Right lobe of liver (tissue), 6 donors: ENCODE data around the gene RCE1. TPM values are rescaled to one million over a fixed set of nuclear protein-coding genes. Genes with fewer than 3 reads are reported as not detected.

Experiments used
- ATAC-seq, 4 donors: fragments of 200-7000 bp; cut with Tn5 transposase; one replicate each; pipeline ENCODE4 v1.9.1; 2020; ENCODE audit warnings: mild to moderate bottlenecking in 4 of 4, moderate library complexity in 4 of 4
- DNase-seq, 3 donors: peaks; one replicate each; pipeline ENCODE4 v3.0.0-alpha.2; 2020
- H3K27ac ChIP-seq, 3 donors: fragments of 200-600 bp; one replicate each; pipeline ENCODE4 v1.8.0; 2022
- H3K27me3 ChIP-seq, 2 donors: fragments of 200-600 bp; one replicate each; pipeline ENCODE4 v1.8.0; 2022
- H3K36me3 ChIP-seq, 4 donors: fragments of 200-600 bp; sonication (generic) in 1 of 4; one replicate each; pipeline versions ENCODE4 v1.5.1 to v1.8.0; 2017 to 2022; ENCODE audit warnings: control low read depth in 1 of 4
- H3K4me1 ChIP-seq, 4 donors: fragments of 200-600 bp; sonication (generic) in 1 of 4; one replicate each; pipeline versions ENCODE4 v1.5.1 to v1.8.0; 2017 to 2022; ENCODE audit warnings: control low read depth in 1 of 4
- H3K4me3 ChIP-seq, 3 donors: fragments of 200-600 bp; one replicate each; pipeline ENCODE4 v1.8.0; 2022
- H3K9me3 ChIP-seq, 4 donors: fragments of 200-600 bp; sonication (generic) in 1 of 4; one replicate each; pipeline versions ENCODE4 v1.5.1 to v1.8.0; 2017 to 2022; ENCODE audit warnings: control low read depth in 1 of 4
- CTCF ChIP-seq, 4 donors: fragments of 200-600 bp in 3 of 4; fragments of 450-650 bp in 1 of 4; IDR thresholded peaks; one replicate each; pipeline versions ENCODE4 v1.5.1 to v1.8.0; 2016 to 2022; ENCODE audit warnings: antibody characterized with exemption in 4 of 4, mild to moderate bottlenecking in 2 of 4
- POLR2A ChIP-seq: fragments of 450-650 bp; IDR thresholded peaks from one replicate; pipeline ENCODE4 v1.6.1; 2017; ENCODE audit warnings: antibody characterized with exemption, mild to moderate bottlenecking
- WGBS: methylation state at CpG from one replicate; pipeline ENCODE4 v1.1.6; 2018; ENCODE audit warnings: low coverage, low lambda C conversion rate; ENCODE audit not compliant: insufficient coverage; ENCODE audit errors: missing lambda C conversion rate; 5-methylcytosine and 5-hydroxymethylcytosine counted together
- intact Hi-C, 2 donors: fragments of 100-400 bp; cut with DNase I; formaldehyde crosslinking; loops; one replicate each; pipeline versions ENCODE4 v1.11.2 to v1.14.1; 2022
- total RNA-seq, 6 experiments: library from RNA; depleted of rRNA in 2 of 6; stranded (reverse); fragments of >200 nt in 2 of 6; fragmentation: NEBNext Ultra II Directional in 3 of 6; extraction: Animal tissue kit (Norgen Biotek cat#: 25700) in 3 of 6; gene quantifications; one replicate each; pipeline versions ENCODE4 v1.1.0 to v1.2.4, GENCODE V29; 2016 to 2023
- donor health status: DM: no; HTN: yes; CAD: no.
- donor health status: DM: no; HTN: no; CAD: no.
- donor health status: DM: no; HTN: no; CAD: no.
- donor health status: DM: no; HTN: yes; CAD: no.
- donor health status: DM: no; HTN: yes; CAD: no.

Gene RCE1
- total RNA-seq, 6 experiments from 2014 or later: 3.1 to 7.7 (median 4.5) TPM

- Histone ChIP-seq H3K27me3 (no peaks in the 10 kb centered on the region), H3K27ac (no peak overlapping the region), H3K9me3 (no peaks in the 10 kb centered on the region), H3K4me1 (peaks cover 0 to 9% (median 0%) of the 10 kb centered on the region in 4 donors), H3K4me3 (no peak overlapping the region), H3K36me3 (peaks cover 0 to 28% (median 8%) of the 10 kb centered on the region in 4 donors)
- DNase-seq (peak in 1 of 3 donors; percentile 41), ATAC-seq (no peak)
- no CpG with 5 or more reads among the region's 19 CpGs for WGBS
- no peak for TF ChIP-seq CTCF (IDR thresholded peaks at IDR 0.05)
- no peak for TF ChIP-seq POLR2A
- intact Hi-C loops: loop anchor here in 1 of 2 donors (10.0 kb wide), 1 partner anchor 87 kb away; no protein-coding TSS in a partner anchor
Measured at GRCh38 chr11:66857927-66858185, 14.6 kb downstream of the RCE1 start.

- WGBS: 20% methylated on average over 1 of the region's 62 CpGs
- TF ChIP-seq POLR2A (no peak), CTCF (IDR thresholded peaks at IDR 0.05) (no peak)
- ATAC-seq (peak in 2 of 4 donors; percentile 2), DNase-seq (peak in 2 of 3 donors; percentile 31 to 62)
- Histone ChIP-seq H3K4me3 (no peak overlapping the region), H3K27ac (no peak overlapping the region), H3K27me3 (no peaks in the 10 kb centered on the region), H3K9me3 (no peaks in the 10 kb centered on the region), H3K4me1 (peaks cover 0 to 9% (median 0%) of the 10 kb centered on the region in 4 donors), H3K36me3 (peaks cover 0 to 33% (median 10%) of the 10 kb centered on the region in 4 donors)
- intact Hi-C loops: loop anchor here in 1 of 2 donors (10.0 kb wide), 1 partner anchor 86 kb away; no protein-coding TSS in a partner anchor
Measured at GRCh38 chr11:66858186-66858938, 15.1 kb downstream of the RCE1 start.

- H3K27me3 ChIP-seq: no peaks in the 10 kb centered on the region
- TF ChIP-seq POLR2A (no peak), CTCF (IDR thresholded peaks at IDR 0.05) (no peak)
- peaks cover 0 to 40% (median 14%) of the 10 kb centered on the region in 4 donors for H3K36me3 ChIP-seq
- H3K27ac ChIP-seq: no peak overlapping the region
- intact Hi-C loops: loop anchor here in 1 of 2 donors (10.0 kb wide), 1 partner anchor 86 kb away; no protein-coding TSS in a partner anchor
- H3K4me3 ChIP-seq: no peak overlapping the region
- DNase-seq: peak in 2 of 3 donors; percentile 23 to 57
- H3K4me1 ChIP-seq: peaks cover 0 to 9% (median 0%) of the 10 kb centered on the region in 4 donors
- WGBS: 87% methylated on average over 9 of the region's 29 CpGs
- ATAC-seq: no peak
- no peaks in the 10 kb centered on the region for H3K9me3 ChIP-seq
Measured at GRCh38 chr11:66858939-66859685, 15.9 kb downstream of the RCE1 start.

GRCh38 chr11:66859686-66860448 is 16.6 kb downstream of the RCE1 start:
- WGBS: 83% methylated on average over 12 of the region's 41 CpGs
- intact Hi-C loops: loop anchor here in 1 of 2 donors (10.0 kb wide), 1 partner anchor 85 kb away; no protein-coding TSS in a partner anchor
- Histone ChIP-seq H3K4me3 (no peak overlapping the region), H3K9me3 (no peaks in the 10 kb centered on the region), H3K27ac (no peak overlapping the region), H3K4me1 (peaks cover 0 to 9% (median 0%) of the 10 kb centered on the region in 4 donors), H3K27me3 (no peaks in the 10 kb centered on the region), H3K36me3 (peaks cover 0 to 48% (median 14%) of the 10 kb centered on the region in 4 donors)
- DNase-seq: peak in 2 of 3 donors; percentile 50 to 70
- ATAC-seq: peak; percentile 1 to 39 (median 20)
- no peak for TF ChIP-seq POLR2A
- no peak for TF ChIP-seq CTCF (IDR thresholded peaks at IDR 0.05)
